Ishikawa (cell line): ENCODE results near the gene DPEP1.

ENCODE experiments used
- CREB1 ChIP-seq: IDR thresholded peaks from 2 replicates; pipeline ENCODE4 v1.6.1; 2012; ENCODE audit warnings: low read depth
- TAF1 ChIP-seq: IDR thresholded peaks from 2 replicates; pipeline ENCODE4 v1.6.1; 2012; ENCODE audit warnings: low read depth, mild to moderate bottlenecking
- TF ChIP-seq, protein P1 (sequence below): IDR thresholded peaks from 2 replicates; pipeline ENCODE4 v1.6.1; 2012

DNA sequence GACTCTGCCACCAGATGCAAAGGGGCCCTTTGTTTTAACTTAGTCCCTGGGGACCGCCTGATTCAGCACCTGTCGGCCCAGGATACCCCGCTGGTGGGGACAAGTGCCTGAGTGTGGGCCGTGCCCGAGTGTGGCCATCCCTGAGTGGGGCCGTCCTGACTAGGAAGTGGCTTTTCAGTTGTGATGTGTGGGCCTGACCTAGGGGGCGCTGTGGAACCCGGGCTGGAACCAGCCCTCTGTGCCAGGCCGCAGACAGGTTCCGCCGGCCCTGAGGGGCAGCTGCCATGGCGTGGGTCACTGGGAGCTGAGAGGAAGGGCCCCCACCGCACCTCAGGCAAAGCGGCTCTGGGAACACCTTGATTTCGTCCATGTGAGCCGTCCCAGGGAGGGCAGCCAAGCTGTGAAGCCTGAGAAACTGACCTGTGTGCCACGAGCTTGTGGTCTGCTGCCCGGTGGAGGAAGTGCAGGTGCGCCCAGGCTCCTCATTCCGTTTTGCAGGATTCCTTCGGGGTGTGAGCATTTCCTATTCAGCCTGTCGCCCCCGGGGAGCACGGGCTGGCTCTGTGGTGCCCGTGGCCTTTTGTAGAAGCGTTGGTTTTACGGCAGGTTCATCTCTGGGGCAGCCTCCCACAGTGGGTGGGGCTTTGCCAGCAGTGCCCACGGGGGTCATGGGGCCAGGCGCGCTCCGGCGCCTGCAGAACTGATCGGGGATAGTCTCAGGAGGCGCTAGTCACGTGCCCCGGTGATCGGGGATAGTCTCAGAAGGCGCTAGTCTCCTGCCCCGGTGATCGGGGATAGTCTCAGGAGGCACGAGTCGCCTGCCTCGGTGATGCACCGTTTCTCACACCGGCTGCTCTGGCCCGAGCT is 47.7 kb upstream of the DPEP1 start:
- no peak for TF ChIP-seq CREB1
- peak; percentile 24; the same call in 1 of the 2 replicates for TF ChIP-seq TAF1
- TF ChIP-seq, protein P1, sequence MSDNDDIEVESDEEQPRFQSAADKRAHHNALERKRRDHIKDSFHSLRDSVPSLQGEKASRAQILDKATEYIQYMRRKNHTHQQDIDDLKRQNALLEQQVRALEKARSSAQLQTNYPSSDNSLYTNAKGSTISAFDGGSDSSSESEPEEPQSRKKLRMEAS = no peak
